Suprapubic skin (tissue), 4 donors: ENCODE results near the gene CREB3L1. TPM values are rescaled to one million over a fixed set of nuclear protein-coding genes. Genes with fewer than 3 reads are reported as not detected.
A peak's percentile ranks its signal among the peaks of the same experiment; 100 is the strongest.

Source experiments
- DNase-seq, 2 donors: peaks; one replicate each; pipeline ENCODE4 v3.0.0-alpha.2; 2019; ENCODE audit warnings: low spot score in 2 of 2
- H3K27ac ChIP-seq: fragments of 200-600 bp; sonication (generic); one replicate; pipeline ENCODE4 v1.5.1; 2019
- H3K27me3 ChIP-seq: fragments of 200-600 bp; sonication (generic); one replicate; pipeline ENCODE4 v1.5.1; 2019
- H3K36me3 ChIP-seq: fragments of 200-600 bp; sonication (generic); one replicate; pipeline ENCODE4 v1.5.1; 2019
- H3K4me1 ChIP-seq: fragments of 200-600 bp; sonication (generic); one replicate; pipeline ENCODE4 v1.5.1; 2019
- H3K4me3 ChIP-seq: fragments of 200-600 bp; sonication (generic); one replicate; pipeline ENCODE4 v1.5.1; 2019; ENCODE audit warnings: mild to moderate bottlenecking
- H3K9me3 ChIP-seq: fragments of 200-600 bp; sonication (generic); one replicate; pipeline ENCODE4 v1.5.1; 2019
- EP300 ChIP-seq: sonication (generic); formaldehyde crosslinking; IDR thresholded peaks from one replicate; pipeline ENCODE4 v1.6.1; 2017; ENCODE audit warnings: antibody characterized with exemption
- POLR2A ChIP-seq, 2 donors: fragments of 450-650 bp; IDR thresholded peaks; one replicate each; pipeline ENCODE4 v1.6.1; 2017; ENCODE audit warnings: antibody characterized with exemption in 2 of 2, mild to moderate bottlenecking in 2 of 2, moderate library complexity in 2 of 2
- POLR2AphosphoS5 ChIP-seq, 3 donors: sonication (generic); formaldehyde crosslinking; IDR thresholded peaks; one replicate each; pipeline ENCODE4 v1.6.1; 2017; ENCODE audit warnings: antibody characterized with exemption in 3 of 3
- WGBS: methylation state at CpG from one replicate; pipeline ENCODE4 v1.1.5; 2018; 5-methylcytosine and 5-hydroxymethylcytosine counted together
- total RNA-seq, 4 donors: library from RNA; depleted of rRNA; stranded (reverse); fragments of >200 nt; gene quantifications; one replicate each; pipeline ENCODE4 v1.1.0, GENCODE V29; 2016
- TF ChIP-seq, protein P1 (sequence below), 2 donors: fragments of 200-600 bp in 1 of 2; fragments of 450-650 bp in 1 of 2; sonication (generic) in 1 of 2; IDR thresholded peaks; one replicate each; pipeline ENCODE4 v1.5.1; 2016 to 2019; ENCODE audit warnings: antibody characterized with exemption in 2 of 2, mild to moderate bottlenecking in 1 of 2, moderate library complexity in 1 of 2

Gene CREB3L1
- total RNA-seq, 4 donors from 2014 or later: 0.79 to 2.3 (median 1.5) TPM

DNA sequence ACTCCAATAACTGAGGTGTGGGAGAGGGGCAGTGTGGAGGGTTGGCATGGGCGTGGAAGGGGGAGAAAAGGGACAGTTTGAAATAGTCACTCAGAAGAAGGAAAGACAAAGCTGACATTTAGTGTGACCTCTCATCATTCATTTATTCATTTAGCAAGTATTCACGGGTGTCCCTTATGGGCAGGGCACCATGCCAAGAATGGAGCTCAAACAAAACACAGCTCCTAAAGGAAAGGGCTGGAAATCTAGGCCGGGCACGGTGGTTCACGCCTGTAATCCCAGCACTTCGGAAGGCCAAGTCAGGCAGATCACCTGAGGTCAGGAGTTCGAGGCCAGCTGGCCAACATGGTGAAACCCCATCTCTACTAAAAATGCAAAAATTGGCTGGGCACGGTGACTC is 50.4 kb downstream of the CREB3L1 start:
- 43% methylated on average over 8 of the region's 8 CpGs for WGBS
- no peaks in the 10 kb centered on the region for H3K36me3 ChIP-seq
- peaks cover 13% of the 10 kb centered on the region for H3K4me1 ChIP-seq

DNA sequence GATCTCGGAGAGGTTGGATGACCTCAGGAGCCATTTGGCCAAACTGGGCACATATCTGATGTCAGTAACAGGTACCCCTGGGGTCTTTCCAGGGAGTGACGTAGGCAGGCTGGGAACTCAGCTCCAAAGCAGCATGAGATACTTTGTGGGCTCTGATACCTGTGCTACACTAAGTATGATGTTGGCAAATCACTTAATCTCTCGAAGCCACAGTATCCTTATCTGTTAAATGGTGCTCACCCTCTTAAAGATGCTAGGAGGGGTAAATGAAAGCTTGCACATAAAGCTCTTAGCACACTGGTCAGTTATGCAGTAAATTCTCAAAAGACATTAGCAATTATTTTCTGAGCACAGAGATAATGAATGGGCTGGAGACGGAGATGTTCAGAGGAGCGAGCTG is 52.7 kb downstream of the CREB3L1 start:
- WGBS: 72% methylated on average over 4 of the region's 5 CpGs
- H3K9me3 ChIP-seq: no peaks in the 10 kb centered on the region
- no peak for DNase-seq
- no peaks in the 10 kb centered on the region for H3K36me3 ChIP-seq
- H3K4me3 ChIP-seq: no peak overlapping the region
- H3K4me1 ChIP-seq: peaks cover 24% of the 10 kb centered on the region
- no peak overlapping the region for H3K27ac ChIP-seq
- TF ChIP-seq POLR2A (IDR thresholded peaks at IDR 0.05) (no peak), POLR2AphosphoS5 (IDR thresholded peaks at IDR 0.05) (no peak), EP300 (no peak)
- TF ChIP-seq, protein P1, sequence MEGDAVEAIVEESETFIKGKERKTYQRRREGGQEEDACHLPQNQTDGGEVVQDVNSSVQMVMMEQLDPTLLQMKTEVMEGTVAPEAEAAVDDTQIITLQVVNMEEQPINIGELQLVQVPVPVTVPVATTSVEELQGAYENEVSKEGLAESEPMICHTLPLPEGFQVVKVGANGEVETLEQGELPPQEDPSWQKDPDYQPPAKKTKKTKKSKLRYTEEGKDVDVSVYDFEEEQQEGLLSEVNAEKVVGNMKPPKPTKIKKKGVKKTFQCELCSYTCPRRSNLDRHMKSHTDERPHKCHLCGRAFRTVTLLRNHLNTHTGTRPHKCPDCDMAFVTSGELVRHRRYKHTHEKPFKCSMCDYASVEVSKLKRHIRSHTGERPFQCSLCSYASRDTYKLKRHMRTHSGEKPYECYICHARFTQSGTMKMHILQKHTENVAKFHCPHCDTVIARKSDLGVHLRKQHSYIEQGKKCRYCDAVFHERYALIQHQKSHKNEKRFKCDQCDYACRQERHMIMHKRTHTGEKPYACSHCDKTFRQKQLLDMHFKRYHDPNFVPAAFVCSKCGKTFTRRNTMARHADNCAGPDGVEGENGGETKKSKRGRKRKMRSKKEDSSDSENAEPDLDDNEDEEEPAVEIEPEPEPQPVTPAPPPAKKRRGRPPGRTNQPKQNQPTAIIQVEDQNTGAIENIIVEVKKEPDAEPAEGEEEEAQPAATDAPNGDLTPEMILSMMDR (IDR thresholded peaks at IDR 0.05): no peak
- H3K27me3 ChIP-seq: peaks cover 30% of the 10 kb centered on the region

More for the DNA sequence above, 50.4 kb downstream of the CREB3L1 start:
- no peak for DNase-seq
- H3K9me3 ChIP-seq: no peaks in the 10 kb centered on the region
- peaks cover 16% of the 10 kb centered on the region for H3K27me3 ChIP-seq
- H3K4me3 ChIP-seq: no peak overlapping the region
- no peak overlapping the region for H3K27ac ChIP-seq
- TF ChIP-seq, protein P1 (IDR thresholded peaks at IDR 0.05): no peak
- no peak for TF ChIP-seq EP300
- no peak for TF ChIP-seq POLR2A (IDR thresholded peaks at IDR 0.05)

DNA sequence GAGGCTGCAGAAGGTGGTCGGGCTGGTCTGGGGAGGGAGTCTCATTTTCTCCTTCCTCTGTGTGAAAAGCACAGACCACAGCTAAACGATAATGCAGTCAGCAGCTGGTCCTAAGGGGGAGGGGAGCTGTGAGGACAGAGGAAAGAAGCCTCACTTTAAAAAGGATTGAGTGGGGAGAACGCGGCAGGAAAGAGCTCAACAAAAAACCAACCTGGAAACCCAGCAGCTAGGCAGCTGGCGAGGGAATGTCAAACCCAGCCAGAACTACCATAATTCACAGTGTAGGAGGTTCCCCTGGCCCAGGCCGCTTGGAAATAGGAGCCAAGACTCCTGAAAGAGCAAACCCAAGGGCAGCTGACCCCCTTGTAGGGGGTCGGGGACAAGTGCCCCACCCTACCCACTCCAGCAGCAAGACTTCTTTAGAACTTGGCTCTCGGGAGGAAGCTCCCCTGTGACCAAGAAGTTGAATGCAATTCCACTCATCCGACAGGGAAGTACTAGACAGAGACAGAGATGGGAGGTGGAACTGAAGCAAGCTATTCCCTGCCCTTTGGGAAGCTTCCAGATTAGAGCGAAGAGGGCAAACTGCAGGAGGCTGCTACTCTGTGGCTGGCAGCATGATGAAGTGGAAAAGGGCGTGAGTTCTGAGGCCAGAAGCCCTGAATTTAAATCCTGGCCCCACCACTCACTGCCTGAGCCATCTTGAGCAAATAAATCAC is 53.3 kb downstream of the CREB3L1 start:
- no peaks in the 10 kb centered on the region for H3K36me3 ChIP-seq
- no peaks in the 10 kb centered on the region for H3K9me3 ChIP-seq
- TF ChIP-seq EP300: no peak
- WGBS: 36% methylated on average over 11 of the region's 11 CpGs
- DNase-seq: no peak
- peaks cover 24% of the 10 kb centered on the region for H3K4me1 ChIP-seq
- no peak overlapping the region for H3K4me3 ChIP-seq
- H3K27ac ChIP-seq: no peak overlapping the region
- H3K27me3 ChIP-seq: peaks cover 30% of the 10 kb centered on the region

DNA sequence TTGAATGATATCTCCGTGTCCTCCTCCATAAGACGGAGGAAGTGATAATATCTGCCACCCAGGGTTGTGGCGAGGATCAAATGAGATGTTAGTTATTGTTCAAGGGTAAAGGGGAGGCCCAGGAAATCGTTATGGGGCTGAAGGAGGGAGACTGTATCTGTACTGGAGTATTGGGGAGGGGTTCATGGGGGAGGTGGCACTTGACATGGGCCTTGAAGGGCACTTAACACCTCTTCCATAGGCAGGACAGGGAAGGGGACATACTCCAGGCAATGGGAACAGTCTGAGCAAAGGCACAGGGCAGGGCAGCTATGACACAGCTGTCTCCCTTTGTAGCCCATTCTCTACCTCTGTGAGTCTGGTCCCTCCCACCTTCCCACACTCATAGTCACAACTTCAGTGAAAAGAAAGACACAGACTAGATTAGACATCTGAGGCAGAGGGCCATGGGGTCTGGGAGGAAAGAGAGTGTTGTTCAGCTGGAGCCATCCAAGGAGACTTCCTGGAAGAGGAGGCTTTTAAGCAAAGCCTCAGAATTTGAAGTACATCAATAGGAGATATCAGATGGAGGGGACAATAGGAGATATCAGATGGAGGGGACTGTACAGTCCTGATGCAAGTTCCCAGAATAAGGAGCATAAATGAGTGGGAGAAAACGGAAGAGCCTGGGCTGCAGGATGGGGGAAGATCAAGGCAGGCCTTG is 54.0 kb downstream of the CREB3L1 start:
- WGBS: 77% methylated on average over 5 of the region's 5 CpGs
- no peak for TF ChIP-seq EP300
- TF ChIP-seq, protein P1 (IDR thresholded peaks at IDR 0.05): no peak
- no peak for TF ChIP-seq POLR2AphosphoS5 (IDR thresholded peaks at IDR 0.05)
- TF ChIP-seq POLR2A (IDR thresholded peaks at IDR 0.05): no peak
- Histone ChIP-seq H3K36me3 (no peaks in the 10 kb centered on the region), H3K27ac (no peak overlapping the region), H3K4me3 (no peak overlapping the region), H3K9me3 (no peaks in the 10 kb centered on the region), H3K4me1 (peaks cover 24% of the 10 kb centered on the region), H3K27me3 (peaks cover 30% of the 10 kb centered on the region)
- no peak for DNase-seq

DNA sequence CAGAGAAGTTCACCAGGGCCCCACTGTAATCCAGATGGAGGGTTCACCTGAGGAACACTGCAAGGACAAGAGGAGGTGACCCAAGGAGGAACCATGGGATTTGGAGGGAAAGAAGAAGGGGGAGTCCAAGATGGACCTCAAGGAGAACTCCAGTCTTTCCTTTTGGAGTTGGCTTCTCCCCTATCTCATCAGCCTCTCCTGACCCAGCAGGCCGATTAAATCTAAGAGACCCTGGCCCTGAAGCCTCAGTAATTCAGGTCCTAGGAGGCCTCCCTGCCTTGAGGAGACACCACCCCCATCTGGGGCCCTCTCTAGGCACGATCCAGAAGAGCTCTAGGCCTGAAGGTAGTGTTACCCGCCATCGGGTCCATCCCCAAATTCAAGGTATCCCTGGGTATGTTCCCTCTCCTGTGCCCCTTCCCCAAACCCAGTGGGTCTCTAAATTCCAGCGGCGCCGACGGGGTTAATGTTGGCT is 54.7 kb downstream of the CREB3L1 start:
- Histone ChIP-seq H3K4me3 (peak overlapping the region; percentile 59), H3K27me3 (peaks cover 30% of the 10 kb centered on the region), H3K9me3 (no peaks in the 10 kb centered on the region), H3K27ac (no peak overlapping the region), H3K4me1 (peaks cover 24% of the 10 kb centered on the region), H3K36me3 (no peaks in the 10 kb centered on the region)
- no peak for TF ChIP-seq POLR2AphosphoS5 (IDR thresholded peaks at IDR 0.05)
- TF ChIP-seq, protein P1 (IDR thresholded peaks at IDR 0.05): no peak
- no peak for TF ChIP-seq EP300
- TF ChIP-seq POLR2A (IDR thresholded peaks at IDR 0.05): no peak
- no peak for DNase-seq
- WGBS: 35% methylated on average over 8 of the region's 8 CpGs
